ENCODE measurements around the gene JRKL. TPM values are rescaled to one million over a fixed set of nuclear protein-coding genes. Genes with fewer than 3 reads are reported as not detected.
A peak's percentile ranks its signal among the peaks of the same experiment; 100 is the strongest.

Gene JRKL
- total RNA-seq (2022) (16.6 and 17.4 TPM in 2 replicates), Bru-seq, nascent RNA (percentile 96 among the genes with signal in this experiment), BruChase-seq, experiment 1, labeled RNA remaining after a 2-hour chase (percentile 98 among the genes with signal in this experiment), BruChase-seq, experiment 2, labeled RNA remaining after a 6-hour chase (percentile 90 among the genes with signal in this experiment)
- long read RNA-seq, transcript JRKL-201 (2 exons, 2,855 nt): major isoform, 21 of 39 reads
- long read RNA-seq, partial matches to known transcripts: 0 of 39 reads
- long read RNA-seq, other reads (novel, unspliced or antisense): 18 of 39 reads

DNA sequence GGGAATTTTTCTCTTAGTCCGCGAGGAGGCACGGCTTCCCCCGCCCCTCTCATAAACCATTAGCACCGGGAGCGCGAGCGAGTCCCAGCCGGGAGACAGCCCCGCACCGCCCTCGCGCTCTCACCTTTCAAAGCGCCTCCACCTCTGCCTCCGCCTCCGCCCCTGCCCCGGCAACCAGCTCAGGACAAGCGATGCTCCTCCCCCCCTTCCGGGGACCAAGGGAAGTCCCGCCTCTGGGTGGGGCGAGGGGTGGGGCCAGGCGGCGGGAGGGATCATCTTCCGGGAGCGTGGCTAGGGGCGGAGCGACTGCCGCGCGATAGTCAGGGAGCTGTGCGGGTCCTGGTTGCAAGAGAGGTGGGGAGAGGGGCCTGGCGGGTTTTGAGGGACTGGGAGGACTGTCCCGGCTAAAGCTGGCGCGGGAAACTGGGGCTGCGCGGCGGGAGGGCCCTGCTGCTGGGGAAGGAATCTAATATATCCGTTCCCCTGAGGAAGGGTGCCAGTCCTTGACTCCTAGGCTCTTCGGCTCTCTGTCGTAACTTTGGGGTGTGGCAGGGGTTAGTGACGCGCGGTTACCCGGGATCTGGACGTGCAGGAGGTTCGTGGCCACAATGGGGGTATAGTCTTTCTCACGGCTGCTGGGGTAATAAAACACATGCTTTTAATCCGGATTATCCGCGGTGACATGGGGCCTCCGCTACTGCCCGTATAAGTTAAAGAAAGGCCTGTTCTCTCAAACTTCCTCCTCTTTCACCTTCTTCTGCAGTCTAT is at the start of gene JRKL, which contains the start of gene CCDC82:
Gene JRKL, plus strand, starts transcription at position 294 of the 768 bp plus-strand sequence. CDS start 637 bp downstream, outside the sequence.
Gene CCDC82, minus strand, starts transcription at position 193 of the 768 bp plus-strand sequence. CDS start 5,165 bp downstream, outside the sequence.
- intact Hi-C loops (cut with micrococcal nuclease; ENCODE audit: unreplicated experiment): loop anchor here (1.0 to 2.0 kb wide), 7 partner anchors 37 to 601 kb away; partner anchors contain the start of genes FAM76B, MAML2 and MTMR2
- peak; percentile 99 to 100 for DNase-seq
- Histone ChIP-seq H3K36me3 (ENCODE audit: control insufficient read depth, insufficient read depth, low read length) (no peaks in the 10 kb centered on the region), H3K4me1 (peaks cover 28% of the 10 kb centered on the region), H3K9me3 (no peaks in the 10 kb centered on the region), H3K27me3 (replicated peaks; ENCODE audit: control insufficient read depth, insufficient read depth, low read length) (no peaks in the 10 kb centered on the region), H3K4me3 (ENCODE audit: low read depth, low read length) (peak within 1 kb of the TSS; percentile 82)
- Mint-ChIP-seq H3K36me3 (ENCODE audit: insufficient read depth, unreplicated experiment) (peaks cover 7% of the 10 kb centered on the region), H3K4me3 (ENCODE audit: unreplicated experiment) (peak within 1 kb of the TSS; percentile 82), H3K27ac (ENCODE audit: unreplicated experiment) (peak within 1 kb of the TSS; percentile 88), H3K27me3 (ENCODE audit: insufficient read depth, unreplicated experiment) (no peaks in the 10 kb centered on the region), H3K9me3 (ENCODE audit: unreplicated experiment) (no peaks in the 10 kb centered on the region), H3K4me1 (ENCODE audit: low read depth, unreplicated experiment) (peaks cover 19% of the 10 kb centered on the region)
- ChIA-PET POLR2A (interaction anchor here (0.5 to 1.7 kb wide), 31 partner anchors 10 to 1323 kb away, joined by 3 to 32 read pairs (median 5); partner anchors contain the start of genes CEP57, FAM76B, MAML2 and MTMR2), CTCF (interaction anchor here (0.6 to 2.8 kb wide), 17 partner anchors 13 to 1323 kb away, joined by 3 to 31 read pairs (median 4); partner anchors contain the start of genes CEP57, FAM76B, MAML2 and SRSF8)
- no TSS peak for BruUV-seq (replicated peaks)
- TF ChIP-seq, protein P1, sequence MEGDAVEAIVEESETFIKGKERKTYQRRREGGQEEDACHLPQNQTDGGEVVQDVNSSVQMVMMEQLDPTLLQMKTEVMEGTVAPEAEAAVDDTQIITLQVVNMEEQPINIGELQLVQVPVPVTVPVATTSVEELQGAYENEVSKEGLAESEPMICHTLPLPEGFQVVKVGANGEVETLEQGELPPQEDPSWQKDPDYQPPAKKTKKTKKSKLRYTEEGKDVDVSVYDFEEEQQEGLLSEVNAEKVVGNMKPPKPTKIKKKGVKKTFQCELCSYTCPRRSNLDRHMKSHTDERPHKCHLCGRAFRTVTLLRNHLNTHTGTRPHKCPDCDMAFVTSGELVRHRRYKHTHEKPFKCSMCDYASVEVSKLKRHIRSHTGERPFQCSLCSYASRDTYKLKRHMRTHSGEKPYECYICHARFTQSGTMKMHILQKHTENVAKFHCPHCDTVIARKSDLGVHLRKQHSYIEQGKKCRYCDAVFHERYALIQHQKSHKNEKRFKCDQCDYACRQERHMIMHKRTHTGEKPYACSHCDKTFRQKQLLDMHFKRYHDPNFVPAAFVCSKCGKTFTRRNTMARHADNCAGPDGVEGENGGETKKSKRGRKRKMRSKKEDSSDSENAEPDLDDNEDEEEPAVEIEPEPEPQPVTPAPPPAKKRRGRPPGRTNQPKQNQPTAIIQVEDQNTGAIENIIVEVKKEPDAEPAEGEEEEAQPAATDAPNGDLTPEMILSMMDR (IDR thresholded peaks at IDR 0.05; ENCODE audit: insufficient read depth in 1 of 2, low read depth in 1 of 2, low read length in 1 of 2, severe bottlenecking in 1 of 2, unreplicated experiment in 1 of 2): no peak

DNA sequence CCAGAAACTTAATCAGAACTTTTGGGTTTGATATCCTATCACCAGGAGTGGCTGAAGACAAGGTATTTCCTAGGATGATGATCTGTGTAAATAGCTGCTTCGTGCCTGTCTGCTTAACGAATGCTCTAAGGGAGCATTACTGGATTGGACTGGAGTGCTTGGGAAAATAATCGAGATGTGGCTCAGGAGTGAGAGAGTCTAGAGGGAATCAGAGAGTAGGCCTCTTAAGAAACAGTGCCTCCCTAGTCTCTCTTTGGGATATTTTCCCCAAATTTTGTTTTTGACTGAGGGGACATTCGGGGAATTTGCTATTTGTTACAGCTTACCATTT is 49.3 kb upstream of the JRKL start:
- intact Hi-C loops (cut with micrococcal nuclease; ENCODE audit: unreplicated experiment): loop anchor here (5.0 kb wide), 1 partner anchor 348 kb away; no protein-coding TSS in a partner anchor
- ChIA-PET POLR2A (no interaction called here), CTCF (interaction anchor here (1.0 kb wide), 1 partner anchor 10 kb away, joined by 3 read pairs; no protein-coding TSS in a partner anchor)
- TF ChIP-seq, protein P1 (IDR thresholded peaks at IDR 0.05; ENCODE audit: insufficient read depth in 1 of 2, low read depth in 1 of 2, low read length in 1 of 2, severe bottlenecking in 1 of 2, unreplicated experiment in 1 of 2): no peak
- no peaks in the 10 kb centered on the region for H3K9me3 ChIP-seq
- Mint-ChIP-seq H3K27ac (ENCODE audit: unreplicated experiment) (peak overlapping the region; percentile 63), H3K36me3 (ENCODE audit: insufficient read depth, unreplicated experiment) (no peaks in the 10 kb centered on the region), H3K4me3 (ENCODE audit: unreplicated experiment) (peak overlapping the region; percentile 45), H3K9me3 (ENCODE audit: unreplicated experiment) (no peaks in the 10 kb centered on the region), H3K27me3 (ENCODE audit: insufficient read depth, unreplicated experiment) (no peaks in the 10 kb centered on the region), H3K4me1 (ENCODE audit: low read depth, unreplicated experiment) (peaks cover 41% of the 10 kb centered on the region)
- no peaks in the 10 kb centered on the region for H3K36me3 ChIP-seq (ENCODE audit: control insufficient read depth, insufficient read depth, low read length)
- no peak overlapping the region for H3K4me3 ChIP-seq (ENCODE audit: low read depth, low read length)
- DNase-seq: no peak
- H3K27me3 ChIP-seq (replicated peaks; ENCODE audit: control insufficient read depth, insufficient read depth, low read length): no peaks in the 10 kb centered on the region
- BruUV-seq (replicated peaks): no TSS peak
- peaks cover 42% of the 10 kb centered on the region for H3K4me1 ChIP-seq
